OCI-LY1 (cell line): ENCODE measurements around the gene NCOA5.

Source experiments
- H2AFZ ChIP-seq: fragments of 200-600 bp; sonication (generic), shearing (Covaris generic); 2 replicates; pipeline ENCODE4 v1.6.0; 2014; ENCODE audit warnings: antibody characterized with exemption, mild to moderate bottlenecking, low read length
- H3F3A ChIP-seq: fragments of 200-600 bp; sonication (generic), shearing (Covaris generic); 2 replicates; pipeline ENCODE4 v1.6.0; 2014; ENCODE audit warnings: mild to moderate bottlenecking, antibody characterized with exemption, low read length, moderate library complexity; ENCODE audit not compliant: insufficient read depth
- H3K27ac ChIP-seq: fragments of 200-600 bp; sonication (generic); 2 replicates; pipeline ENCODE4 v1.5.1; 2014; ENCODE audit warnings: low read length, mixed run types, mild to moderate bottlenecking, low read depth; ENCODE audit not compliant: poor library complexity, severe bottlenecking
- H3K27me3 ChIP-seq: fragments of 200-600 bp; sonication (generic); 2 replicates; pipeline ENCODE4 v1.6.0; 2014; ENCODE audit warnings: antibody characterized with exemption, mild to moderate bottlenecking, low read length, moderate library complexity; ENCODE audit not compliant: insufficient read depth
- H3K36me3 ChIP-seq: fragments of 200-600 bp; sonication (generic); 2 replicates; pipeline ENCODE4 v1.6.1; 2014; ENCODE audit warnings: mild to moderate bottlenecking, antibody characterized with exemption, low read length, moderate library complexity, mixed read lengths; ENCODE audit not compliant: insufficient read depth
- H3K4me1 ChIP-seq: fragments of 200-600 bp; sonication (generic); 2 replicates; pipeline ENCODE4 v1.5.1; 2014; ENCODE audit warnings: mild to moderate bottlenecking, low read length, moderate library complexity; ENCODE audit not compliant: insufficient read depth, severe bottlenecking
- H3K4me2 ChIP-seq: fragments of 200-600 bp; sonication (generic), shearing (Covaris generic); 2 replicates; pipeline ENCODE4 v1.6.1; 2014; ENCODE audit warnings: low read length
- H3K4me3 ChIP-seq: fragments of 200-600 bp; sonication (generic); 2 replicates; pipeline ENCODE4 v1.5.1; 2014; ENCODE audit warnings: low read length, low read depth, mild to moderate bottlenecking, mixed read lengths; ENCODE audit not compliant: poor library complexity, severe bottlenecking
- H3K79me2 ChIP-seq: fragments of 200-600 bp; shearing (Covaris generic); 2 replicates; pipeline ENCODE4 v1.6.1; 2016; ENCODE audit warnings: mixed run types, low read length, mixed read lengths; ENCODE audit not compliant: insufficient read depth
- H3K9ac ChIP-seq: fragments of 200-600 bp; sonication (generic), shearing (Covaris generic); 2 replicates; pipeline ENCODE4 v1.6.1; 2014; ENCODE audit warnings: mild to moderate bottlenecking, low read length, mixed read lengths
- H3K9me2 ChIP-seq: fragments of 200-600 bp; sonication (generic), shearing (Covaris generic); 2 replicates; pipeline ENCODE4 v1.6.1; 2014; ENCODE audit warnings: low read depth, mild to moderate bottlenecking, low read length, mixed read lengths
- H3K9me3 ChIP-seq: fragments of 200-600 bp; shearing (Covaris generic); 2 replicates; pipeline ENCODE4 v1.6.1; 2014; ENCODE audit warnings: low read length, mixed read lengths
- H4K20me1 ChIP-seq: fragments of 200-600 bp; sonication (generic), shearing (Covaris generic); 2 replicates; pipeline ENCODE4 v1.6.0; 2016; ENCODE audit warnings: mild to moderate bottlenecking, low read length; ENCODE audit not compliant: insufficient read depth
- CTCF ChIP-seq: fragments of 200-600 bp; sonication (generic), shearing (Covaris generic); IDR thresholded peaks from 2 replicates; pipeline ENCODE4 v1.5.1; 2017; ENCODE audit warnings: mild to moderate bottlenecking, antibody characterized with exemption, low read length, moderate library complexity, mixed read lengths
- EZH2 ChIP-seq: fragments of 200-600 bp; sonication (generic), shearing (Covaris generic); IDR thresholded peaks from 2 replicates; pipeline ENCODE4 v1.8.0; 2017; ENCODE audit warnings: borderline replicate concordance, mixed run types, mild to moderate bottlenecking, antibody characterized with exemption, low read length, moderate library complexity, mixed read lengths

NCOA5 gene

DNA sequence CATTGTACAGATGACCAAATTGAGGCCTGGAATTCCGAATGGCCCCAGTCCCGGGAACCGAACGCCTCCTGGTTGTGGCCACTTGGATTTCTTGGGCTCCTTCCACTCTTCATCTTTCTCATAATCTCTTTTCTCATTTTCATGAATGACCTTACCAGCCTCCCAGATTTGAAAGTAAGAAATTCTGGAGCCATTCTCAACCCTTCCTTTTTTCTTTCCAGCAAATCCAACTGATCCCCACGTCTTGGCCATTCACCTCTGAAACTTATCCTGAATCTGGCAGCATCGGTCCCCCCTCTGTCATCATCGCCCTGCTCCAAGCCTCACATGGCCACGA, 66.6 kb downstream of the NCOA5 start:
- Histone ChIP-seq H3F3A (no peaks in the 10 kb centered on the region), H2AFZ (no peak overlapping the region), H3K4me3 (no peak overlapping the region), H3K79me2 (no peaks in the 10 kb centered on the region), H3K4me2 (no peak overlapping the region), H3K27ac (no peak overlapping the region), H4K20me1 (no peaks in the 10 kb centered on the region), H3K9ac (no peak overlapping the region), H3K27me3 (peaks cover 4% of the 10 kb centered on the region; the same call in 1 of the 2 replicates), H3K4me1 (peaks cover 9% of the 10 kb centered on the region), H3K36me3 (no peaks in the 10 kb centered on the region), H3K9me3 (no peaks in the 10 kb centered on the region), H3K9me2 (no peaks in the 10 kb centered on the region)
- TF ChIP-seq EZH2 (no peak), CTCF (no peak)

GRCh38 chr20:46022411-46023147, 67.2 kb downstream of the NCOA5 start:
- peak overlapping the region; percentile 46; the same call in 1 of the 2 replicates for H3K9ac ChIP-seq
- H3K4me3 ChIP-seq, result peak overlapping the region; percentile 61
- peak overlapping the region; percentile 57 for H3K4me2 ChIP-seq
- H3K36me3 ChIP-seq, result no peaks in the 10 kb centered on the region
- no peaks in the 10 kb centered on the region for H3K9me2 ChIP-seq
- peaks cover 9% of the 10 kb centered on the region for H3K4me1 ChIP-seq
- H3F3A ChIP-seq, result no peaks in the 10 kb centered on the region
- no peaks in the 10 kb centered on the region for H4K20me1 ChIP-seq
- peak overlapping the region; percentile 34; the same call in 1 of the 2 replicates for H2AFZ ChIP-seq
- no peaks in the 10 kb centered on the region; the same call in 1 of the 2 replicates for H3K9me3 ChIP-seq
- no peaks in the 10 kb centered on the region for H3K79me2 ChIP-seq
- TF ChIP-seq CTCF (peak; percentile 59), EZH2 (no peak)
- peaks cover 4% of the 10 kb centered on the region; the same call in 1 of the 2 replicates for H3K27me3 ChIP-seq
- H3K27ac ChIP-seq, result no peak overlapping the region

DNA sequence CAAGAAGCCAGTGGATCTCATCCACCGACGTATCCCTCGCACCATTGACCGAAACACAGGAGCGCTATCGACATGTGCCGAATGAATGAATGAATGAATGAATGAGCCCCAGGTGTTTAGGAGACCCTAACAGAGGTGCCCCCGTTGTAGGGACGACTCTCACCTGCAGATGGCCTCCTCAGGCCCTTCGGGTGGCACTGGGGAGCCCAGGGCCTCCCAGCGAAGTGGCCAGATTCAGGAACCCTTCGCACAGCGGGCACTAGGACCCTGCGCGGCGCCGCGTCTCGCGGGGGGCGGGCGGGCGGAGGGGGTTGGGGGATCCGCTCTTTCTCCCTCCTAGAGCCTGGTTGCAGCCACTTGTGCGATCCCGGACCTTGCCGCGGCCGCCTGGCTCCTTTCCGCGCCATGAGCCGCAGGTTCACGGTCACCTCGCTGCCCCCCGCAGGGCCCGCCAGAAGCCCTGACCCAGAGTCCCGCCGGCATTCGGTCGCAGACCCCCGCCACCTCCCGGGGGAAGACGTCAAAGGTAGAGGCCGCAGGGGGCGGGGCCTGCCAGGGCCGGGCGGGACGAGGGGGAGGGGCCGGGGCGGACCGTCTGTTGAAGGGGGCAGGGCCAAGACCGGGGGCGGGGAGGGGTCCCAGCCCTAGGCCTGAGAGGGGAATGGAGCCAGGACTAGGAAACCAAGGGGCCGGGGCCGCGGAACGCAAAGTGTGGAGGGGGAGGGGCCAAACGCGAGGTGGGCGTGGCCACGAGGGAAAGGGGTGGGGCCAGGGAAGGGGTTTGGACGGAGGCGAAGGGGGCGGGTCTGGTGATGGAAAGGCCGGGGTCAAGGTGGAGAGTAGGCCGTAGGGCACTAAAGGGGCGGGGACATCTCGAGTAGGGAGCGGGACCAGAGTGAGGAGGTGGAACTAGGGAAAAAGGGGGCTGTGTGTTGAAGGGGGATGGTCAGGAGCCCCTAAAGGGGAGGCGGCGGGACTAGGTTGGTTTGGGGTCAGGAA, 68.1 kb downstream of the NCOA5 start:
- Histone ChIP-seq H3K27ac (no peak overlapping the region), H3K27me3 (peaks cover 4% of the 10 kb centered on the region), H3K36me3 (no peaks in the 10 kb centered on the region), H3K9me2 (no peaks in the 10 kb centered on the region), H2AFZ (no peak overlapping the region), H3K4me1 (peaks cover 9% of the 10 kb centered on the region), H3K4me2 (peak overlapping the region; percentile 57), H3K79me2 (no peaks in the 10 kb centered on the region), H4K20me1 (no peaks in the 10 kb centered on the region), H3F3A (no peaks in the 10 kb centered on the region), H3K9me3 (no peaks in the 10 kb centered on the region; the same call in 1 of the 2 replicates), H3K4me3 (peak overlapping the region; percentile 61), H3K9ac (peak overlapping the region; percentile 45; the same call in 1 of the 2 replicates)
- TF ChIP-seq CTCF (peak; percentile 25; the same call in 1 of the 2 replicates), EZH2 (no peak)
